ENCODE results near the gene ADIPOR2. TPM values are rescaled to one million over a fixed set of nuclear protein-coding genes. Genes with fewer than 3 reads are reported as not detected.

ADIPOR2 gene, protein sequence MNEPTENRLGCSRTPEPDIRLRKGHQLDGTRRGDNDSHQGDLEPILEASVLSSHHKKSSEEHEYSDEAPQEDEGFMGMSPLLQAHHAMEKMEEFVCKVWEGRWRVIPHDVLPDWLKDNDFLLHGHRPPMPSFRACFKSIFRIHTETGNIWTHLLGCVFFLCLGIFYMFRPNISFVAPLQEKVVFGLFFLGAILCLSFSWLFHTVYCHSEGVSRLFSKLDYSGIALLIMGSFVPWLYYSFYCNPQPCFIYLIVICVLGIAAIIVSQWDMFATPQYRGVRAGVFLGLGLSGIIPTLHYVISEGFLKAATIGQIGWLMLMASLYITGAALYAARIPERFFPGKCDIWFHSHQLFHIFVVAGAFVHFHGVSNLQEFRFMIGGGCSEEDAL
- 25.5 TPM for polyA plus RNA-seq (2012; ENCODE audit: insufficient read length, low read depth)

- TF ChIP-seq REST (IDR thresholded peaks at IDR 0.05; ENCODE audit: insufficient read depth in 1 of 2, low read depth in 2 of 2, low read length in 2 of 2) (no peak), TAF1 (IDR thresholded peaks at IDR 0.05; ENCODE audit: borderline replicate concordance, insufficient read depth, low read length) (peak; percentile 84; the same call in 1 of the 2 replicates), FOXP2 (optimal IDR thresholded peaks at IDR 0.05; ENCODE audit: borderline replicate concordance, extremely low read depth, extremely low read length, insufficient read depth) (peak; percentile 91), POLR2AphosphoS5 (IDR thresholded peaks at IDR 0.05; ENCODE audit: low read depth, low read length) (peak; percentile 86; the same call in 1 of the 2 replicates), SIN3A (IDR thresholded peaks at IDR 0.05; ENCODE audit: borderline replicate concordance, insufficient read depth, low read length) (no peak; the same call in 1 of the 2 replicates)
Measured at GRCh38 chr12:1690578-1691122, at the start of gene ADIPOR2. TSS of gene ADIPOR2 (plus strand) at chr12:1691070. CDS start at chr12:1754344, 63,274 bp downstream.

- TF ChIP-seq TAF1 (IDR thresholded peaks at IDR 0.05; ENCODE audit: borderline replicate concordance, insufficient read depth, low read length): no peak
- no peak for TF ChIP-seq FOXP2 (optimal IDR thresholded peaks at IDR 0.05; ENCODE audit: borderline replicate concordance, extremely low read depth, extremely low read length, insufficient read depth)
- no peak for TF ChIP-seq POLR2AphosphoS5 (IDR thresholded peaks at IDR 0.05; ENCODE audit: low read depth, low read length)
- no peak for TF ChIP-seq SIN3A (IDR thresholded peaks at IDR 0.05; ENCODE audit: borderline replicate concordance, insufficient read depth, low read length)
- TF ChIP-seq REST (IDR thresholded peaks at IDR 0.05; ENCODE audit: insufficient read depth in 1 of 2, low read depth in 2 of 2, low read length in 2 of 2): no peak
Measured at GRCh38 chr12:1642513-1642912, 48.4 kb upstream of the ADIPOR2 start.

GRCh38 chr12:1643043-1643442, 47.8 kb upstream of the ADIPOR2 start:
- TF ChIP-seq FOXP2 (optimal IDR thresholded peaks at IDR 0.05; ENCODE audit: borderline replicate concordance, extremely low read depth, extremely low read length, insufficient read depth) (no peak), REST (IDR thresholded peaks at IDR 0.05; ENCODE audit: insufficient read depth in 1 of 2, low read depth in 2 of 2, low read length in 2 of 2) (no peak), SIN3A (IDR thresholded peaks at IDR 0.05; ENCODE audit: borderline replicate concordance, insufficient read depth, low read length) (no peak), POLR2AphosphoS5 (IDR thresholded peaks at IDR 0.05; ENCODE audit: low read depth, low read length) (no peak), TAF1 (IDR thresholded peaks at IDR 0.05; ENCODE audit: borderline replicate concordance, insufficient read depth, low read length) (no peak)

DNA sequence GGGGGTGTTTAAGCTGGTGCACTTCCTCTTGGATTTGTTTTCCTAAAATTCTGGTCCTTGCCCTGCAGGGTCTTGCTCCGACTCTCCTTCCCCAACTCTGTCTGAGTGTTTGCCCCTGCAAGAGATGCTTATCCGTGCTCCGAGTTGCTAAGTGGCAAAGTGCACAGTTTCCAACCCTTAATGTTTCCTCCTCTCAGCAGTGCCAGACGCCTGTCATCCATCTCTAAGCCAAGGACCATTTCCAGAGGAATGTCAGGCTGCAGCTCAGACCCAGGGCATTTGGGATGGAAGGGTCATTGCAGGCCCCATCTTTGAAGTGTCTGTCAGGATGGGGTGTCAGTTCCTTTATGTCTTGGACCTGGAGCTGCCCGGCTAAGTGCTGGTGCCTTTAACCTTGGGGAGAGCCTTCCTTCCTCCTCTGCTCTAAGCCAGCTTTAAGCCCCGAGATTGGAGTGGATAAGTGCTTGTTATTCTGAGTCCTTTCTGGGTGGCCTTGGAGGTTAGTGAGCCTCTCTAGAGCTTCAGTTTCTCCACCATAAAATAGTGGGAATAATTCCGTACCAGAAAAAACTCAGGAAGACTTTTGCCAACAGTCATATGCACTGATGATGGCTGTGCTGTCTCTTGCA, 46.9 kb upstream of the ADIPOR2 start:
- TF ChIP-seq TAF1 (IDR thresholded peaks at IDR 0.05; ENCODE audit: borderline replicate concordance, insufficient read depth, low read length) (no peak), REST (IDR thresholded peaks at IDR 0.05; ENCODE audit: insufficient read depth in 1 of 2, low read depth in 2 of 2, low read length in 2 of 2) (no peak), SIN3A (IDR thresholded peaks at IDR 0.05; ENCODE audit: borderline replicate concordance, insufficient read depth, low read length) (no peak), POLR2AphosphoS5 (IDR thresholded peaks at IDR 0.05; ENCODE audit: low read depth, low read length) (no peak), FOXP2 (optimal IDR thresholded peaks at IDR 0.05; ENCODE audit: borderline replicate concordance, extremely low read depth, extremely low read length, insufficient read depth) (no peak)

Data from PFSK-1 (cell line).